ENCODE measurements around the gene TRIB2.

DNA sequence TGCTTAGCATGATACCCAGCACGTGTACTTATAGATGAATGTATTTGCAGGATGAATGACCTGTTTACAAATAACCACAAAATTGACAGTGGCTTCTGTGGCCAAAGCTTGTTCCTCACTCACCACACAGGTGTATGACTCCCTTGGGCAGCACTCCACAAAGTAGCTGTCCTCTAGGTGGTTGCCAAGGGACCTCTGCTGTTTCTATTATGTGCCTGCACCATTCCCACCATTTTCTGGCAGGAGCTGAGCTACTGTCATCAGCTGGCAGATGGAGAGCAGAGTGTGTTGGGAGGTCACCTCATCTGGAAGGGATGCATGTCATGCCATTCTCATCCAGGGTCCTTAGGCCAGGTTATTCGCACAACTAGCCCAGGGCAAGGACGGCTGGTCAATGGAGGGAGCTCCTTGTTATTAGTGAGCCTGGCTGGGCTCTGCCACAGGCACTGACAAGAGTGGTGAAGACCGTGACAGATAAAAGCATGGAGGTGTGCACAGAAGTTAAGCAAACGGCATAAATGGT, 37.1 kb upstream of the TRIB2 start:
- TF ChIP-seq, protein P1, sequence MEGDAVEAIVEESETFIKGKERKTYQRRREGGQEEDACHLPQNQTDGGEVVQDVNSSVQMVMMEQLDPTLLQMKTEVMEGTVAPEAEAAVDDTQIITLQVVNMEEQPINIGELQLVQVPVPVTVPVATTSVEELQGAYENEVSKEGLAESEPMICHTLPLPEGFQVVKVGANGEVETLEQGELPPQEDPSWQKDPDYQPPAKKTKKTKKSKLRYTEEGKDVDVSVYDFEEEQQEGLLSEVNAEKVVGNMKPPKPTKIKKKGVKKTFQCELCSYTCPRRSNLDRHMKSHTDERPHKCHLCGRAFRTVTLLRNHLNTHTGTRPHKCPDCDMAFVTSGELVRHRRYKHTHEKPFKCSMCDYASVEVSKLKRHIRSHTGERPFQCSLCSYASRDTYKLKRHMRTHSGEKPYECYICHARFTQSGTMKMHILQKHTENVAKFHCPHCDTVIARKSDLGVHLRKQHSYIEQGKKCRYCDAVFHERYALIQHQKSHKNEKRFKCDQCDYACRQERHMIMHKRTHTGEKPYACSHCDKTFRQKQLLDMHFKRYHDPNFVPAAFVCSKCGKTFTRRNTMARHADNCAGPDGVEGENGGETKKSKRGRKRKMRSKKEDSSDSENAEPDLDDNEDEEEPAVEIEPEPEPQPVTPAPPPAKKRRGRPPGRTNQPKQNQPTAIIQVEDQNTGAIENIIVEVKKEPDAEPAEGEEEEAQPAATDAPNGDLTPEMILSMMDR (IDR thresholded peaks at IDR 0.05) = no peak
- TF ChIP-seq POLR2A (IDR thresholded peaks at IDR 0.05; ENCODE audit: low read length) = no peak
- TF ChIP-seq EP300 (IDR thresholded peaks at IDR 0.05) = no peak
- TF ChIP-seq CBX8 (IDR thresholded peaks at IDR 0.05) = no peak
- TF ChIP-seq, protein P2, sequence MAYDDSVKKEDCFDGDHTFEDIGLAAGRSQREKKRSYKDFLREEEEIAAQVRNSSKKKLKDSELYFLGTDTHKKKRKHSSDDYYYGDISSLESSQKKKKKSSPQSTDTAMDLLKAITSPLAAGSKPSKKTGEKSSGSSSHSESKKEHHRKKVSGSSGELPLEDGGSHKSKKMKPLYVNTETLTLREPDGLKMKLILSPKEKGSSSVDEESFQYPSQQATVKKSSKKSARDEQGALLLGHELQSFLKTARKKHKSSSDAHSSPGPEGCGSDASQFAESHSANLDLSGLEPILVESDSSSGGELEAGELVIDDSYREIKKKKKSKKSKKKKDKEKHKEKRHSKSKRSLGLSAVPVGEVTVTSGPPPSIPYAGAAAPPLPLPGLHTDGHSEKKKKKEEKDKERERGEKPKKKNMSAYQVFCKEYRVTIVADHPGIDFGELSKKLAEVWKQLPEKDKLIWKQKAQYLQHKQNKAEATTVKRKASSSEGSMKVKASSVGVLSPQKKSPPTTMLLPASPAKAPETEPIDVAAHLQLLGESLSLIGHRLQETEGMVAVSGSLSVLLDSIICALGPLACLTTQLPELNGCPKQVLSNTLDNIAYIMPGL (CRISPR knock-in tag; IDR thresholded peaks at IDR 0.05; ENCODE audit: borderline replicate concordance) = no peak
- no peak for TF ChIP-seq HDAC2 (IDR thresholded peaks at IDR 0.05)
- TF ChIP-seq BHLHE40 (IDR thresholded peaks at IDR 0.05; ENCODE audit: low read depth, low read length) = no peak
- TF ChIP-seq ZFP36 (IDR thresholded peaks at IDR 0.05; ENCODE audit: borderline replicate concordance, partially characterized antibody) = no peak
- TF ChIP-seq, protein P3, sequence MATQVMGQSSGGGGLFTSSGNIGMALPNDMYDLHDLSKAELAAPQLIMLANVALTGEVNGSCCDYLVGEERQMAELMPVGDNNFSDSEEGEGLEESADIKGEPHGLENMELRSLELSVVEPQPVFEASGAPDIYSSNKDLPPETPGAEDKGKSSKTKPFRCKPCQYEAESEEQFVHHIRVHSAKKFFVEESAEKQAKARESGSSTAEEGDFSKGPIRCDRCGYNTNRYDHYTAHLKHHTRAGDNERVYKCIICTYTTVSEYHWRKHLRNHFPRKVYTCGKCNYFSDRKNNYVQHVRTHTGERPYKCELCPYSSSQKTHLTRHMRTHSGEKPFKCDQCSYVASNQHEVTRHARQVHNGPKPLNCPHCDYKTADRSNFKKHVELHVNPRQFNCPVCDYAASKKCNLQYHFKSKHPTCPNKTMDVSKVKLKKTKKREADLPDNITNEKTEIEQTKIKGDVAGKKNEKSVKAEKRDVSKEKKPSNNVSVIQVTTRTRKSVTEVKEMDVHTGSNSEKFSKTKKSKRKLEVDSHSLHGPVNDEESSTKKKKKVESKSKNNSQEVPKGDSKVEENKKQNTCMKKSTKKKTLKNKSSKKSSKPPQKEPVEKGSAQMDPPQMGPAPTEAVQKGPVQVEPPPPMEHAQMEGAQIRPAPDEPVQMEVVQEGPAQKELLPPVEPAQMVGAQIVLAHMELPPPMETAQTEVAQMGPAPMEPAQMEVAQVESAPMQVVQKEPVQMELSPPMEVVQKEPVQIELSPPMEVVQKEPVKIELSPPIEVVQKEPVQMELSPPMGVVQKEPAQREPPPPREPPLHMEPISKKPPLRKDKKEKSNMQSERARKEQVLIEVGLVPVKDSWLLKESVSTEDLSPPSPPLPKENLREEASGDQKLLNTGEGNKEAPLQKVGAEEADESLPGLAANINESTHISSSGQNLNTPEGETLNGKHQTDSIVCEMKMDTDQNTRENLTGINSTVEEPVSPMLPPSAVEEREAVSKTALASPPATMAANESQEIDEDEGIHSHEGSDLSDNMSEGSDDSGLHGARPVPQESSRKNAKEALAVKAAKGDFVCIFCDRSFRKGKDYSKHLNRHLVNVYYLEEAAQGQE (IDR thresholded peaks at IDR 0.05) = no peak
- TF ChIP-seq ZSCAN20 (CRISPR knock-in tag; IDR thresholded peaks at IDR 0.05) = no peak
- no peak for TF ChIP-seq PHF8 (IDR thresholded peaks at IDR 0.05; ENCODE audit: borderline replicate concordance, low read depth)
- TF ChIP-seq, protein P4, sequence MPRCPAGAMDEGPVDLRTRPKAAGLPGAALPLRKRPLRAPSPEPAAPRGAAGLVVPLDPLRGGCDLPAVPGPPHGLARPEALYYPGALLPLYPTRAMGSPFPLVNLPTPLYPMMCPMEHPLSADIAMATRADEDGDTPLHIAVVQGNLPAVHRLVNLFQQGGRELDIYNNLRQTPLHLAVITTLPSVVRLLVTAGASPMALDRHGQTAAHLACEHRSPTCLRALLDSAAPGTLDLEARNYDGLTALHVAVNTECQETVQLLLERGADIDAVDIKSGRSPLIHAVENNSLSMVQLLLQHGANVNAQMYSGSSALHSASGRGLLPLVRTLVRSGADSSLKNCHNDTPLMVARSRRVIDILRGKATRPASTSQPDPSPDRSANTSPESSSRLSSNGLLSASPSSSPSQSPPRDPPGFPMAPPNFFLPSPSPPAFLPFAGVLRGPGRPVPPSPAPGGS (IDR thresholded peaks at IDR 0.05) = no peak
- TF ChIP-seq, protein P5, sequence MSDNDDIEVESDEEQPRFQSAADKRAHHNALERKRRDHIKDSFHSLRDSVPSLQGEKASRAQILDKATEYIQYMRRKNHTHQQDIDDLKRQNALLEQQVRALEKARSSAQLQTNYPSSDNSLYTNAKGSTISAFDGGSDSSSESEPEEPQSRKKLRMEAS (IDR thresholded peaks at IDR 0.05) = no peak

All from A549 (cell line).